Measurements from ENCODE around the gene SCGN. TPM values are rescaled to one million over a fixed set of nuclear protein-coding genes. Genes with fewer than 3 reads are reported as not detected.

Gene SCGN
- total RNA-seq, 6 experiments from 2014 or later: 0.74 to 2.2 (median 0.99) TPM

GRCh38 chr6:25691894-25692293, 39.9 kb downstream of the SCGN start:
- Histone ChIP-seq H3K36me3 (no peaks in the 10 kb centered on the region), H3K27ac (no peak overlapping the region), H3K9me3 (no peaks in the 10 kb centered on the region), H3K27me3 (no peaks in the 10 kb centered on the region), H3K4me3 (no peak overlapping the region), H3K4me1 (no peaks in the 10 kb centered on the region)
- ATAC-seq: no peak
- DNase-seq: no peak
- WGBS (ENCODE audit: insufficient coverage, low coverage, low lambda C conversion rate, missing lambda C conversion rate): 78% methylated on average over 3 of the region's 3 CpGs
- TF ChIP-seq CTCF (IDR thresholded peaks at IDR 0.05) (no peak), POLR2A (IDR thresholded peaks at IDR 0.05) (no peak)
- intact Hi-C loops (cut with DNase I): no loop called here

- Histone ChIP-seq H3K4me1 (no peaks in the 10 kb centered on the region), H3K9me3 (no peaks in the 10 kb centered on the region), H3K36me3 (no peaks in the 10 kb centered on the region), H3K27ac (no peak overlapping the region), H3K27me3 (no peaks in the 10 kb centered on the region), H3K4me3 (no peak overlapping the region)
- ATAC-seq (no peak), DNase-seq (no peak)
- WGBS (ENCODE audit: insufficient coverage, low coverage, low lambda C conversion rate, missing lambda C conversion rate): 33% methylated on average over 2 of the region's 3 CpGs
- no peak for TF ChIP-seq POLR2A (IDR thresholded peaks at IDR 0.05)
- no peak for TF ChIP-seq CTCF (IDR thresholded peaks at IDR 0.05)
- intact Hi-C loops (cut with DNase I): no loop called here
Measured at GRCh38 chr6:25692472-25692871, 40.5 kb downstream of the SCGN start.

GRCh38 chr6:25694366-25694765, 42.4 kb downstream of the SCGN start:
- H3K4me3 ChIP-seq: no peak overlapping the region
- no peak overlapping the region for H3K27ac ChIP-seq
- 73% methylated on average over 4 of the region's 4 CpGs for WGBS (ENCODE audit: insufficient coverage, low coverage, low lambda C conversion rate, missing lambda C conversion rate)
- no peaks in the 10 kb centered on the region for H3K36me3 ChIP-seq
- no peaks in the 10 kb centered on the region for H3K27me3 ChIP-seq
- intact Hi-C loops (cut with DNase I): no loop called here
- TF ChIP-seq POLR2A (IDR thresholded peaks at IDR 0.05): no peak
- no peak for TF ChIP-seq CTCF (IDR thresholded peaks at IDR 0.05)
- no peak for DNase-seq
- no peaks in the 10 kb centered on the region for H3K4me1 ChIP-seq
- ATAC-seq: no peak
- H3K9me3 ChIP-seq: no peaks in the 10 kb centered on the region

- DNase-seq: no peak
- no peak for TF ChIP-seq CTCF (IDR thresholded peaks at IDR 0.05)
- intact Hi-C loops (cut with DNase I): no loop called here
- ATAC-seq: no peak
- Histone ChIP-seq H3K27me3 (no peaks in the 10 kb centered on the region), H3K4me1 (no peaks in the 10 kb centered on the region), H3K27ac (no peak overlapping the region), H3K9me3 (no peaks in the 10 kb centered on the region), H3K4me3 (no peak overlapping the region), H3K36me3 (no peaks in the 10 kb centered on the region)
- 94% methylated on average over 2 of the region's 2 CpGs for WGBS (ENCODE audit: insufficient coverage, low coverage, low lambda C conversion rate, missing lambda C conversion rate)
Measured at GRCh38 chr6:25695671-25696070, 43.7 kb downstream of the SCGN start.

Measured in right lobe of liver (tissue), 6 donors.